ENCODE data around the gene ADAMTS12.

ADAMTS12 gene

DNA sequence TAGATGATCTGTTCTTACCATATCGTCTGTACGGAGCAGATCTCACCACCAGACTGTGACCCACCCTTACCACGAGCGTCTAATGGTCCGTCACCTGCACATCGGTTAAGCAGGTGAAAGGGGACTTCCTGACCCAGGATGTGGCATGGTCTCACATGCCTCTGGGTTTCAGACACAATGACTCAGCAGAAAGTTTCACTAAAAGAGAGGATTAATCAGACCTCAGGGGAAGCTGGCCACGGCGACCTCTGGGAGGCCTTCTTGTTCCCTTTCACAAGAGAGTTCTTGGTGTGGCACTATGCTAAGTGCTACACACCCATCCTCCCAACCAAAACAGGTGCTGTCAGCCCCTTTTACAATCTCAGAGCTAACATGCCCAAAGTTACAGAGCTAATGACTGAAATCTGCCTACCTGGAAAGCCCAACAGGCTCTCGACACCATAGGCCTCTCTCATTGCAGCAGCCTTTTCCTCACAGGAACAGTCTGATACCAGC lies 41.6 kb downstream of the ADAMTS12 start:
- TF ChIP-seq, protein P1, sequence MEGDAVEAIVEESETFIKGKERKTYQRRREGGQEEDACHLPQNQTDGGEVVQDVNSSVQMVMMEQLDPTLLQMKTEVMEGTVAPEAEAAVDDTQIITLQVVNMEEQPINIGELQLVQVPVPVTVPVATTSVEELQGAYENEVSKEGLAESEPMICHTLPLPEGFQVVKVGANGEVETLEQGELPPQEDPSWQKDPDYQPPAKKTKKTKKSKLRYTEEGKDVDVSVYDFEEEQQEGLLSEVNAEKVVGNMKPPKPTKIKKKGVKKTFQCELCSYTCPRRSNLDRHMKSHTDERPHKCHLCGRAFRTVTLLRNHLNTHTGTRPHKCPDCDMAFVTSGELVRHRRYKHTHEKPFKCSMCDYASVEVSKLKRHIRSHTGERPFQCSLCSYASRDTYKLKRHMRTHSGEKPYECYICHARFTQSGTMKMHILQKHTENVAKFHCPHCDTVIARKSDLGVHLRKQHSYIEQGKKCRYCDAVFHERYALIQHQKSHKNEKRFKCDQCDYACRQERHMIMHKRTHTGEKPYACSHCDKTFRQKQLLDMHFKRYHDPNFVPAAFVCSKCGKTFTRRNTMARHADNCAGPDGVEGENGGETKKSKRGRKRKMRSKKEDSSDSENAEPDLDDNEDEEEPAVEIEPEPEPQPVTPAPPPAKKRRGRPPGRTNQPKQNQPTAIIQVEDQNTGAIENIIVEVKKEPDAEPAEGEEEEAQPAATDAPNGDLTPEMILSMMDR (IDR thresholded peaks at IDR 0.05; ENCODE audit: control insufficient read depth, extremely low read depth, insufficient read depth): no peak
- no peak overlapping the region for H3K4me3 ChIP-seq (ENCODE audit: low read depth, low read length)
- no peak for DNase-seq (ENCODE audit: low read depth)

DNA sequence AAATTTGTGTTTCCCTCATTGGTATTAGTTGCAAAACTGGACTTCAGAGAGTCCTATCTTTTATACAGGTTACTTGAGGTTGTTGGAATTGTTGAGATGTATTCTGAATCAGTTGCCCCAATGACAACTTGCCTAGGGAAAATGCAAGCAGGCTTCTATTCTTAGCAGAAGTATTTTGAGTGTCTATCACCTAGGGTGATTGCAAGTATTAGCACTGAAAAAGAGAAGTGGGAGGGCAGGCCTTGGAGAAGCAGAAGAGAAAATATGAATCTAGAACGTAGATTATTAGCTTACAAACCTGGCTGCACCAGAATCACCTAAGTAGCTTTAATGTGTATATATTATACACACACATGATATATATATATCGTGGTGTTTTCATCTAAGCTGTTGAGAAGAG lies 43.2 kb downstream of the ADAMTS12 start:
- TF ChIP-seq, protein P1 (IDR thresholded peaks at IDR 0.05; ENCODE audit: control insufficient read depth, extremely low read depth, insufficient read depth): no peak
- DNase-seq (ENCODE audit: low read depth): no peak
- H3K4me3 ChIP-seq (ENCODE audit: low read depth, low read length): no peak overlapping the region

DNA sequence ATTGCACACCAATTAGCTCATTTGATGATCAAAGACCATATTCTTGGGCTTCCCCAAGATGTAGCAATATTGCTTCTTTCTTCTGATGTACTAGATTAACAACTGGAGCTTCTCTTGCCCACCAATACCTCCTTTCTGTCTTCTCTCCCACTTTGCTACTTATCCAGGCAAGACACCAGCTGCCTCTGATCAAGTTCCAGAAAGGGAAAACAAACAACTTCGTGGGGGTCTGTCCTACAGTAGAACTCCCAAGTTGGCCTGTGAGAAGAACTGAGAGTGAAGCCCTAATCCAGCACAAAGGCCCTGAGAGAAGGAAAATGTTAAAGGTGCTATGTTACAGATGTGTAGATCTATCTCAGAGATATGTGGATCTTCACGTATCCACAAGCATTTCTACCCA lies 44.9 kb downstream of the ADAMTS12 start:
- TF ChIP-seq, protein P1 (IDR thresholded peaks at IDR 0.05; ENCODE audit: control insufficient read depth, extremely low read depth, insufficient read depth): no peak
- no peak for DNase-seq (ENCODE audit: low read depth)
- no peak overlapping the region for H3K4me3 ChIP-seq (ENCODE audit: low read depth, low read length)

GRCh38 chr5:33843579-33843978 lies 48.2 kb downstream of the ADAMTS12 start:
- TF ChIP-seq, protein P1 (IDR thresholded peaks at IDR 0.05; ENCODE audit: control insufficient read depth, extremely low read depth, insufficient read depth): no peak
- H3K4me3 ChIP-seq (ENCODE audit: low read depth, low read length): no peak overlapping the region
- DNase-seq (ENCODE audit: low read depth): no peak

GRCh38 chr5:33842456-33842855 lies 49.3 kb downstream of the ADAMTS12 start:
- no peak for DNase-seq (ENCODE audit: low read depth)
- TF ChIP-seq, protein P1 (IDR thresholded peaks at IDR 0.05; ENCODE audit: control insufficient read depth, extremely low read depth, insufficient read depth): no peak
- no peak overlapping the region for H3K4me3 ChIP-seq (ENCODE audit: low read depth, low read length)

DNA sequence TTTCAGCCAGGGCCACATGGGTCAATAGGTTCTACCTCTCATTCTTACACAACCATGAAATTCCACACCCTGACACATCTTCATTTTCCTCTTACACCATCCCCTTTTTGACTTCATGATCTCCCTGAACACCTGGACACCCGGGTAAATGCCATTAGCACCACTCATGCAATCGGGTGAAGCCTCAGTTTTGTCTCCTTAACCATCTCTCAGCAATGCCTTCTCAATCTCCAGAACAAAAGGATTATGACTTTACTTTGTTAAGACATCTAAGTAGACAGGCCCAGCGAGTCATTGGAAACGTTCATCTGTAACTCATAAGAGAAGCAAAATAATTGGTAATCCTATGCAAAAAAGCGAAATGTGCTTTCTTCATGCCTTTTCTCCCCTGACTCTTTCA lies 49.9 kb downstream of the ADAMTS12 start:
- no peak for DNase-seq (ENCODE audit: low read depth)
- no peak overlapping the region for H3K4me3 ChIP-seq (ENCODE audit: low read depth, low read length)
- TF ChIP-seq, protein P1 (IDR thresholded peaks at IDR 0.05; ENCODE audit: control insufficient read depth, extremely low read depth, insufficient read depth): no peak

GRCh38 chr5:33840927-33841547 lies 50.8 kb downstream of the ADAMTS12 start:
- H3K4me3 ChIP-seq (ENCODE audit: low read depth, low read length): no peak overlapping the region
- TF ChIP-seq, protein P1 (IDR thresholded peaks at IDR 0.05; ENCODE audit: control insufficient read depth, extremely low read depth, insufficient read depth): no peak
- DNase-seq (ENCODE audit: low read depth): no peak
